BE2C (cell line): ENCODE results near the gene PTPRQ.

ENCODE experiments used
- DNase-seq: peaks from one replicate; pipeline ENCODE4 v3.0.0-alpha.2; 2020
- H3K27me3 ChIP-seq: fragments of 250-450 bp; sonication (Bioruptor Pico); 2 replicates; pipeline ENCODE4 v1.5.1; 2020; ENCODE audit warnings: mild to moderate bottlenecking
- H3K36me3 ChIP-seq: fragments of 250-450 bp; sonication (Bioruptor Pico); 2 replicates; pipeline ENCODE4 v1.5.1; 2020; ENCODE audit warnings: mild to moderate bottlenecking
- H3K4me1 ChIP-seq: fragments of 250-450 bp; sonication (Bioruptor Pico); 2 replicates; pipeline ENCODE4 v1.5.1; 2020
- H3K4me3 ChIP-seq: 2 replicates; pipeline ENCODE4 v1.5.1; 2011; ENCODE audit warnings: low read depth, low read length
- H3K9me3 ChIP-seq: fragments of 250-450 bp; sonication (Bioruptor Pico); 2 replicates; pipeline ENCODE4 v1.5.1; 2020
- TF ChIP-seq, protein P1 (sequence below): IDR thresholded peaks from 2 replicates; pipeline ENCODE4 v1.5.1; 2012; ENCODE audit warnings: mild to moderate bottlenecking, low read depth, low read length

The PTPRQ gene

DNA sequence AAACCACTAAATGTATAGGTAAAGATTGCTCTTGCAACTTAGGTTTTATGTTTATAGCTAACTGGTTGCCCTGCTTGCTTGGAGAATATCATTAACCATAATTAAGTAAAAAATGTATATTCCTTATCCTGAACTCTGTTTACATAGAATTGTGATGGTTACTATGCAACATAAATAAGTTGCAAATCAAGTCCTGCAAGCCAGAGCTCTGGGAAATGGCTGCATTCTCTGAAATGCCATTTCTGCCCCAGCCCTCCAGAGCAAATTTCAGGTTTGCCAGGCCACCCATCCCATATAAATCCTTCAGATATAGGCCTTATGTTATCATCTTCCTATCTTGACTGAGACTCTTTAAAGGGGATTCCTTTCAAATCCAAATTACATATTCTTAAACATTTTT lies 145.0 kb downstream of the PTPRQ start:
- TF ChIP-seq, protein P1, sequence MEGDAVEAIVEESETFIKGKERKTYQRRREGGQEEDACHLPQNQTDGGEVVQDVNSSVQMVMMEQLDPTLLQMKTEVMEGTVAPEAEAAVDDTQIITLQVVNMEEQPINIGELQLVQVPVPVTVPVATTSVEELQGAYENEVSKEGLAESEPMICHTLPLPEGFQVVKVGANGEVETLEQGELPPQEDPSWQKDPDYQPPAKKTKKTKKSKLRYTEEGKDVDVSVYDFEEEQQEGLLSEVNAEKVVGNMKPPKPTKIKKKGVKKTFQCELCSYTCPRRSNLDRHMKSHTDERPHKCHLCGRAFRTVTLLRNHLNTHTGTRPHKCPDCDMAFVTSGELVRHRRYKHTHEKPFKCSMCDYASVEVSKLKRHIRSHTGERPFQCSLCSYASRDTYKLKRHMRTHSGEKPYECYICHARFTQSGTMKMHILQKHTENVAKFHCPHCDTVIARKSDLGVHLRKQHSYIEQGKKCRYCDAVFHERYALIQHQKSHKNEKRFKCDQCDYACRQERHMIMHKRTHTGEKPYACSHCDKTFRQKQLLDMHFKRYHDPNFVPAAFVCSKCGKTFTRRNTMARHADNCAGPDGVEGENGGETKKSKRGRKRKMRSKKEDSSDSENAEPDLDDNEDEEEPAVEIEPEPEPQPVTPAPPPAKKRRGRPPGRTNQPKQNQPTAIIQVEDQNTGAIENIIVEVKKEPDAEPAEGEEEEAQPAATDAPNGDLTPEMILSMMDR: no peak
- no peaks in the 10 kb centered on the region for H3K9me3 ChIP-seq
- DNase-seq: no peak
- no peak overlapping the region for H3K4me3 ChIP-seq
- H3K36me3 ChIP-seq: no peaks in the 10 kb centered on the region
- no peaks in the 10 kb centered on the region for H3K27me3 ChIP-seq
- H3K4me1 ChIP-seq: no peaks in the 10 kb centered on the region

DNA sequence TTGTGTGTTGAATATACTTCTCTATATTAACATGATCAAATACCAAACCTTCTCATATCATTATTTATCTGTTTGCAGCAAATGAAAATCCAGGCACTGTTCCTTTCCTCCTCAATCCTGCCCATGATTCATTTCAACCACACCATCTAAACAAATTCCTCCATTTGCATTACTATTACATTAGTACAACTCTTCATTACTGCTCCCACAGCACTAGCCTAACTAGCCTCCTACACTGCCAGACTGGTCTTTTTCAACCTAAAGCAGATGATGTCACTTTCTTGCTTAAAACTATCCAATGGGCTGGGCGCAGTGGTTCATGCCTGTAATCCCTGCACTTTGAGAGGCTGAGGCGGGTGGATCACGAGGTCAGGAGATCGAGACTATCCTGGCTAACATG lies 146.1 kb downstream of the PTPRQ start:
- no peaks in the 10 kb centered on the region for H3K36me3 ChIP-seq
- TF ChIP-seq, protein P1: no peak
- no peak for DNase-seq
- no peaks in the 10 kb centered on the region for H3K4me1 ChIP-seq
- no peak overlapping the region for H3K4me3 ChIP-seq
- H3K9me3 ChIP-seq: no peaks in the 10 kb centered on the region
- no peaks in the 10 kb centered on the region for H3K27me3 ChIP-seq

DNA sequence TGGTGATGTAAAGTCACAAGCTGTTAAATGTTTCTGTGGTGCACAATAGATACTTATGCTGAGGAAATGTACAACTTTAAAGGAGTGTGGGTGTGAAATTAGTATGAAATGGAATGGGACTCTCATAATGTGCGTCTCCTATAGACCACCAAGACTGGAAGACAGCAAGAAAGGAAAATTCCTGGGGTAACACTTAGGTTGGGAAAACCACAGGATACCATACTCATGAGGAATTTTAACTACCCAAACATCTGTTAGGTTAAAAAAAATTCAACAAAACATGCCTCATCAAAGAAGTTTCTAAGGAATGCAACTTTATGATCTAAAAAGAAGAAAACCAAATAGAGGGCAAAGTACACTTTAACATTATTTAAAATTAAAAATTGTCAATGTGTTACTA lies 149.7 kb downstream of the PTPRQ start:
- no peak for DNase-seq
- Histone ChIP-seq H3K4me3 (no peak overlapping the region), H3K27me3 (no peaks in the 10 kb centered on the region), H3K4me1 (no peaks in the 10 kb centered on the region), H3K36me3 (no peaks in the 10 kb centered on the region), H3K9me3 (no peaks in the 10 kb centered on the region)
- TF ChIP-seq, protein P1: no peak

DNA sequence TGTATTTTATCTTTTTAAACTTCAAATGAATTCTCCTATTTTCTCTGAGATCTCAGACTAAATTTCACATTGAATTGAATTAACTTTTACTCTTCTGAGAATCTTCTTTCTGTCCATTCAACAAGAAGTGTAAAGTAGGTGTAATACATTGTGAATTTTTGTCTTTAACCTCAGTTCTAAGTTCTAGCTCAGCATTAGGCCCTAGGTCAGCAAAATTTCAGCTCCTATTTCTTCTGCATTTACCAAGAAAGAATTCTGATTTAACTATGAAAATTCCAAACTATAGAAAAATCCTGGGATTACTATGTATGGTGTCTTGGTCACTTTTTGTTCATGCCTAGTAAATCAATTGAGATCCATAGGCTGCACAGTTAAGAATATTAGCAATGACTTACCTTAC lies 152.5 kb downstream of the PTPRQ start:
- H3K27me3 ChIP-seq: no peaks in the 10 kb centered on the region
- H3K4me1 ChIP-seq: no peaks in the 10 kb centered on the region
- TF ChIP-seq, protein P1: no peak
- H3K9me3 ChIP-seq: no peaks in the 10 kb centered on the region
- no peak overlapping the region for H3K4me3 ChIP-seq
- no peak for DNase-seq
- no peaks in the 10 kb centered on the region for H3K36me3 ChIP-seq

DNA sequence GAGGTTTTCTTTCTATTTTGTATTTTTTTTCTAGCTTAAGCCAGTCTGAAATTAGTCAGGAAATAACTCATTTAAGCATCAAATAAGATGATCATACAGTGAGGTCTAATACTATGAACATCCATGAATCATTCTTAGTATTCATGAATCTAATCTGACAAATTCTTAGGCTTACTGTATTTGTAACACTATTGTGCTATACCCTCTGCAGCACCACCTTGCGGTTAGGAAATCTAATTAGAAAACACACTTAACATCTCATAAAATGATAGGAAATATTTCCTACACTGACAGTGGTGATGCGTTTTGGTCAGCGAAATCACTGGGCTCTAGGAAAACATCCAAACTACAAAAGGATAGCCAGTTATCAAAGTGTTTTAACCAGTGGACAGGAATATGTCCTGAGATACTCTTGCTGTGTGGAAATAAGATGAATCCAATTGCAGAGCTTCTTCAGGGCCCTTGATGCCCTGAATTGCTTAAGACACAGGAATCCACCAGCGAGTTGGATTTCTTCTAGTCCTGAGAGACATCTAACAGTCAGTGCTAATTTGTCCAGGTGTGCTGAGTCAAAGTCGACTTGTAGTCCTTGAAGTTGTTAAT lies 154.1 kb downstream of the PTPRQ start:
- no peak overlapping the region for H3K4me3 ChIP-seq
- no peaks in the 10 kb centered on the region for H3K27me3 ChIP-seq
- no peaks in the 10 kb centered on the region for H3K36me3 ChIP-seq
- TF ChIP-seq, protein P1: peak; percentile 49
- no peak for DNase-seq
- no peaks in the 10 kb centered on the region for H3K9me3 ChIP-seq
- H3K4me1 ChIP-seq: no peaks in the 10 kb centered on the region

DNA sequence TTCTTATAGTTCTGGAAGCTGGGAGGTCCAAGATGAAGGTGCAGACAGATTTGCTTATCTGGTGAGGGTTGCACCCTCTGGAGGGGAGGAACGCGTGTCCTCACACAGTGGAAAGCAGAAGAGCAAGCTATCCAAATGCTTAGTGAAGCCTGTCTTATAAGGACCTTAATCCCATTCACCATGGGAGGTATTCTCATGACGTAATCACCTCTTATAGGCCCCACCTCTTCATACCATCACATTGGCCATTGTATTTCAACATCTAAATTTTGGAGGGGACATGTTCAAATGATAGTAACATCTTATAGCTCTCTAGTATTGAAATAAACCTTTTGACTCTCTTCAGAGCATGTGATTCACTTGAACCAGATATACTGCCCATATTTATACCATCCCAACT lies 158.4 kb downstream of the PTPRQ start:
- no peak for DNase-seq
- no peaks in the 10 kb centered on the region for H3K36me3 ChIP-seq
- H3K9me3 ChIP-seq: no peaks in the 10 kb centered on the region
- H3K4me3 ChIP-seq: no peak overlapping the region
- H3K27me3 ChIP-seq: no peaks in the 10 kb centered on the region
- no peaks in the 10 kb centered on the region for H3K4me1 ChIP-seq
- TF ChIP-seq, protein P1: no peak
